Adrenal gland (tissue), 12 donors: ENCODE results near the gene VPS11. TPM values are rescaled to one million over a fixed set of nuclear protein-coding genes. Genes with fewer than 3 reads are reported as not detected.

Experiments used
- DNase-seq, 7 donors: peaks; one replicate each; pipeline ENCODE4 v3.0.0-alpha.2; 2019 to 2020
- H3K27ac ChIP-seq, 5 donors: fragments of 200-600 bp; sonication (generic) in 4 of 5; 1 replicate in 3 of 5; 2 replicates in 2 of 5; pipeline versions ENCODE4 v1.5.1 to v1.8.0; 2016 to 2020; ENCODE audit warnings: mild to moderate bottlenecking in 1 of 5
- H3K27me3 ChIP-seq: fragments of 200-600 bp; 2 replicates; pipeline ENCODE4 v1.8.0; 2021
- H3K36me3 ChIP-seq, 2 donors: fragments of 200-600 bp; replicated peaks in 1 of 2; 1 replicate in 1 of 2; 2 replicates in 1 of 2; pipeline versions ENCODE4 v1.5.1 to v1.8.0; 2018 to 2022
- H3K4me1 ChIP-seq, 2 donors: fragments of 200-600 bp; replicated peaks in 1 of 2; 1 replicate in 1 of 2; 2 replicates in 1 of 2; pipeline versions ENCODE4 v1.5.1 to v1.8.0; 2018 to 2021
- H3K4me3 ChIP-seq, 4 donors: fragments of 200-600 bp; sonication (generic) in 3 of 4; one replicate each; pipeline ENCODE4 v1.5.1; 2016 to 2018
- H3K9me3 ChIP-seq, 3 donors: fragments of 200-600 bp; sonication (generic) in 1 of 3; replicated peaks in 1 of 3; 1 replicate in 2 of 3; 2 replicates in 1 of 3; pipeline versions ENCODE4 v1.5.1 to v1.8.0; 2016 to 2021
- POLR2A ChIP-seq, 2 donors: fragments of 450-650 bp; IDR thresholded peaks; one replicate each; pipeline ENCODE4 v1.6.1; 2017; ENCODE audit warnings: antibody characterized with exemption in 2 of 2, mild to moderate bottlenecking in 2 of 2, moderate library complexity in 1 of 2
- WGBS, 4 donors: extraction: QIAGEN DNeasy Blood & Tissue Kit in 2 of 4; methylation state at CpG; one replicate each; pipeline versions ENCODE4 v1.1.5 to v1.1.7; 2013 to 2017; 5-methylcytosine and 5-hydroxymethylcytosine counted together
- intact Hi-C, 2 donors: fragments of 100-400 bp; cut with DNase I; formaldehyde crosslinking; loops; one replicate each; pipeline versions ENCODE4 v1.14.1 to v1.15.0; 2022 to 2023
- polyA plus RNA-seq, 3 donors: library from polyadenylated mRNA; stranded (reverse); fragments of 200-250 nt in 2 of 3; fragments of 350-450 nt in 1 of 3; fragmentation: Illumina TruSeq in 1 of 3; extraction: RNeasy Lipid Tissue Mini Kit (QIAGEN cat#74804) in 1 of 3; gene quantifications; one replicate each; pipeline ENCODE4 v1.2.3, GENCODE V29; 2013 to 2014
- total RNA-seq, 9 donors: library from RNA; depleted of rRNA in 4 of 9; stranded (reverse); fragments of >200 nt in 4 of 9; fragments of 120-200 nt in 1 of 9; fragmentation: NEBNext Ultra II Directional in 1 of 9; extraction: Animal tissue kit (Norgen Biotek cat#: 25700) in 1 of 9; gene quantifications; one replicate each; pipeline versions ENCODE4 v1.1.0 to v1.2.4, GENCODE V29; 2013 to 2023
- TF ChIP-seq, protein P1 (sequence below), 6 experiments: fragments of 450-650 bp in 4 of 6; fragments of 200-600 bp in 2 of 6; sonication (generic) in 1 of 6; IDR thresholded peaks; 1 replicate in 5 of 6; 2 replicates in 1 of 6; pipeline versions ENCODE4 v1.5.1 to v1.8.0; 2016 to 2021; ENCODE audit warnings: antibody characterized with exemption in 6 of 6, mild to moderate bottlenecking in 2 of 6, moderate library complexity in 1 of 6
- donor health status: healthy with polysubstance abuse.
- donor health status: Bipolar disorder and iron deficiency.
- donor health status: DM: yes; HTN: yes; CAD: no.
- donor health status: DM: no; HTN: no; CAD: no.
- donor health status: DM: no; HTN: no; CAD: no.
- donor health status: DM: yes; HTN: yes; CAD: no.

VPS11 gene
- total and polyA plus RNA-seq, 12 donors = 32.8 to 146 (median 57.0) TPM

DNA sequence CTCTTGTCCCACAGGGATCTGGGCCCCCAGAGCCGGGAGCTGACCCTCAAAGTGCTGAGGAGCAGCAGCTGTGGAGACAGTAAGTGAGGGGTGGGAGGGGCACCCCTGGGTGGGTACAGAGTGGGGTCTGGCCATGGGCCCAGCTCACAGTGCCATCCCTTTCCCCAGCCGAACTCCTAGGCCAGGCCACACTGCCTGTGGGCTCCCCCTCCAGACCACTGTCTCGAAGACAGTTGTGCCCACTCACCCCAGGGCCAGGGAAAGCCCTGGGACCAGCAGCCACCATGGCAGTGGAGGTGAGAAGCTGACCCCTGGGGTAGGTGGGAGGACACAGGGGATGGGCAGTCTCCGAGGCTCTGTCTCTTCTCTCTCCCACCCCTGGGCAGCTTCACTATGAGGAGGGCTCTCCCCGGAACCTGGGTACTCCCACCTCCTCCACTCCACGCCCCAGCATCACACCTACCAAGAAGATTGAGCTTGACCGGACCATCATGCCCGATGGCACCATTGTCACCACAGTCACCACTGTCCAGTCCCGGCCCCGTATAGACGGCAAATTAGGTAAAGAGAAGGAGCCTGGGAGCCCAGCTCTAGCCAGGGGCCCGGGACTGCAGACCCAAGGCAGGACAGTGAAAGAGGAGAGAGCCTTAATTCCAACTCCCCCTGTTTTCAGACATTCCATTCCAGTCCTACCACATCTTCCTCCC, 44.8 kb downstream of the VPS11 start:
- no peak overlapping the region for H3K4me3 ChIP-seq
- H3K27me3 ChIP-seq = no peaks in the 10 kb centered on the region
- H3K27ac ChIP-seq = no peak overlapping the region
- WGBS, 4 donors = 86 to 94% (median 88%) methylated on average over 7 to 12 of the region's 12 CpGs
- TF ChIP-seq, protein P1, sequence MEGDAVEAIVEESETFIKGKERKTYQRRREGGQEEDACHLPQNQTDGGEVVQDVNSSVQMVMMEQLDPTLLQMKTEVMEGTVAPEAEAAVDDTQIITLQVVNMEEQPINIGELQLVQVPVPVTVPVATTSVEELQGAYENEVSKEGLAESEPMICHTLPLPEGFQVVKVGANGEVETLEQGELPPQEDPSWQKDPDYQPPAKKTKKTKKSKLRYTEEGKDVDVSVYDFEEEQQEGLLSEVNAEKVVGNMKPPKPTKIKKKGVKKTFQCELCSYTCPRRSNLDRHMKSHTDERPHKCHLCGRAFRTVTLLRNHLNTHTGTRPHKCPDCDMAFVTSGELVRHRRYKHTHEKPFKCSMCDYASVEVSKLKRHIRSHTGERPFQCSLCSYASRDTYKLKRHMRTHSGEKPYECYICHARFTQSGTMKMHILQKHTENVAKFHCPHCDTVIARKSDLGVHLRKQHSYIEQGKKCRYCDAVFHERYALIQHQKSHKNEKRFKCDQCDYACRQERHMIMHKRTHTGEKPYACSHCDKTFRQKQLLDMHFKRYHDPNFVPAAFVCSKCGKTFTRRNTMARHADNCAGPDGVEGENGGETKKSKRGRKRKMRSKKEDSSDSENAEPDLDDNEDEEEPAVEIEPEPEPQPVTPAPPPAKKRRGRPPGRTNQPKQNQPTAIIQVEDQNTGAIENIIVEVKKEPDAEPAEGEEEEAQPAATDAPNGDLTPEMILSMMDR (IDR thresholded peaks at IDR 0.05) = no peak
- no peak for TF ChIP-seq POLR2A (IDR thresholded peaks at IDR 0.05)
- intact Hi-C loops = no loop called here
- peaks cover 7 to 23% of the 10 kb centered on the region in 2 donors for H3K4me1 ChIP-seq
- H3K36me3 ChIP-seq = peaks cover 0 to 46% of the 10 kb centered on the region in 2 donors
- H3K9me3 ChIP-seq = no peaks in the 10 kb centered on the region
- no peak for DNase-seq

DNA sequence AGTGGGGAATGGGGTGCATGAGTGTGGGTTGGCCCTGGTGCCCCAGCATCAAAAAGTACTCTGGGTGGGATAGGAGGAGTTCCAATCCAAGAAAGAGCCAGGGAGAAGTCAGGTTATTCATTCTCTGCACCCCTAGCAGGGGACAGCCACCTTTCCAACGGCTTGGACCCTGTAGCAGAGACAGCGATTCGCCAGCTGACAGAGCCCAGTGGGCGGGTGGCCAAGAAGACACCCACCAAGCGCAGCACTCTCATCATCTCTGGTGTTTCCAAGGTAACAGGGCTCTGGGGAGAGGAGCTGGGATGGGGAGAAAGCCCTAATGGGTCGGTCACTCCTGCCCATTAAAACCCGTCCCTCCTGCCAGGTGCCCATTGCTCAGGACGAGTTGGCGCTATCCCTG, 46.1 kb downstream of the VPS11 start:
- TF ChIP-seq, protein P1 (IDR thresholded peaks at IDR 0.05) = no peak
- TF ChIP-seq POLR2A (IDR thresholded peaks at IDR 0.05) = no peak
- no peak for DNase-seq
- 91 to 98% (median 95%) methylated on average over 5 to 9 of the region's 9 CpGs for WGBS, 4 donors
- no peak overlapping the region for H3K4me3 ChIP-seq
- H3K27me3 ChIP-seq = no peaks in the 10 kb centered on the region
- intact Hi-C loops = no loop called here
- no peaks in the 10 kb centered on the region for H3K9me3 ChIP-seq
- no peak overlapping the region for H3K27ac ChIP-seq
- H3K4me1 ChIP-seq = peaks cover 0 to 16% of the 10 kb centered on the region in 2 donors
- peaks cover 0 to 46% of the 10 kb centered on the region in 2 donors for H3K36me3 ChIP-seq

DNA sequence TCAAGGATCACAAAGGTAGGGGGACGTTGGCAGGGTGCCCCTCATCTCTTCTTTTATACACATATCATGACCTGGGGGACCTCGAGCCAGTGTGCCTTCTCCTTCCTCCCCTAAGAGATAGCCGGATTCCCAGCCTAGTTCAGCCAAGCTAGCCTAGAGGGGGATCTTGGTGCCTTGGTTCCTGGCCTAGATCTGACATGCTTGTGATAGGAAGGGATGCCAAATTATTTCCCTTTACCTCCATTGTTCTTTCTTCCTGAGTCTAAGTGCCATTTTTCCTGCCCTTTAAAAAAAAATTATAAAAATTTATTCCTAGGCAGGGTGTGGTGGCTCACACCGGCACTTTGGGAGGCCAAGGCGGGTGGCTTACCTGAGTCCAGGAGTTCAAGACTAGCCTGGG, 46.7 kb downstream of the VPS11 start:
- intact Hi-C loops = no loop called here
- Histone ChIP-seq H3K9me3 (no peaks in the 10 kb centered on the region), H3K27ac (no peak overlapping the region), H3K4me1 (peaks cover 0 to 9% of the 10 kb centered on the region in 2 donors), H3K36me3 (peaks cover 0 to 46% of the 10 kb centered on the region in 2 donors), H3K4me3 (no peak overlapping the region), H3K27me3 (no peaks in the 10 kb centered on the region)
- 84 to 91% (median 86%) methylated on average over 5 of the region's 5 CpGs for WGBS, 4 donors
- no peak for DNase-seq
- TF ChIP-seq, protein P1 (IDR thresholded peaks at IDR 0.05) = no peak
- no peak for TF ChIP-seq POLR2A (IDR thresholded peaks at IDR 0.05)

DNA sequence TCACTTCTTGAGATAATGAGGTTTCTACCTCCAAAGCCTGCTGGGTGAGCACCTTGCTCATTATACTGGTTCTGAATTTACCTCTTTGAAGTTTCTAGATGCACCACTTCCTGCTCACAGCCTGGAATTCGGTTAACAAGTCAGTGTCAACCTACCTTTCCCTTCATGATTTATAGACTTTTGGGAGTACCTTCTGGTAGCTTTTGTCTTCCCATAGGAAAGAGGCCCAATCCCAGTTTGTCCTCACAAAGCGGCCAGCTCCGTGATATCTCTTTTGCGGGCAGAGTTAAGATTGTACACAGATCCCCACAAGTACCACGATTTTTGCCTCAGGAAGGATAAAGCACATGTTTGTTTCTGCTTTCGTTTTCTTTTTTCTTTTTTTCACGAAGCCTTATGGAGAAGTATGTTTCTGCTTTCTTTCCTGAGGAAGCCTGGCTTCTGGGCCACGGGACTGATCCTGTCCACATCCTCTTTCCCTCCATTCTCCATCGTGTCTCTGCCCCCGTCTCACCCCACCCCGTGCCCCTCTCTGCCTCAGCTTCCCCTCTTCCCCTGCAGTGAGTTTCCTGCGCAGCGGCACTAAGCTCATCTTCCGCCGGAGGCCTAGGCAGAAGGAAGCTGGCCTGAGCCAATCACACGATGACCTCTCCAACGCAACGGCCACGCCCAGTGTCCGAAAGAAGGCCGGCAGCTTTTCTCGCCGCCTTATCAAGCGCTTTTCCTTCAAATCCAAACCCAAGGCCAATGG, 48.0 kb downstream of the VPS11 start:
- DNase-seq = peak; percentile 47 to 80 (median 65)
- peaks cover 0 to 45% of the 10 kb centered on the region in 2 donors for H3K36me3 ChIP-seq
- H3K4me3 ChIP-seq = peak overlapping the region in 1 of 4 donors; percentile 31
- intact Hi-C loops = no loop called here
- TF ChIP-seq POLR2A (IDR thresholded peaks at IDR 0.05) = no peak
- TF ChIP-seq, protein P1 (IDR thresholded peaks at IDR 0.05) = no peak
- H3K4me1 ChIP-seq = peaks cover 0 to 10% of the 10 kb centered on the region in 2 donors
- 45 to 62% (median 60%) methylated on average over 24 of the region's 24 CpGs for WGBS, 4 donors
- H3K27ac ChIP-seq = peak overlapping the region in 3 of 5 donors; percentile 28 to 76 (median 64)
- no peaks in the 10 kb centered on the region for H3K27me3 ChIP-seq
- no peaks in the 10 kb centered on the region for H3K9me3 ChIP-seq
